G401 (cell line): ENCODE measurements around the gene ABCC1. TPM values are rescaled to one million over a fixed set of nuclear protein-coding genes. Genes with fewer than 3 reads are reported as not detected.
A peak's percentile ranks its signal among the peaks of the same experiment; 100 is the strongest.
"Not testable (repeated sequence)": the region's sequence is repeated elsewhere in the genome, so short reads cannot be mapped to it uniquely, and the experiment has no call there.

ENCODE experiments used
- DNase-seq: peaks from one replicate; pipeline ENCODE4 v3.0.0-alpha.2; 2015; ENCODE audit warnings: low spot score
- in situ Hi-C: cut with HindIII; loops from 2 replicates; pipeline ENCODE4 v1.10.0; 2016; ENCODE audit warnings: low sequenced_read_pairs, mixed read lengths
- total RNA-seq: library from RNA; depleted of rRNA; stranded (reverse); fragments of >200 nt; shearing (Covaris generic); gene quantifications from 2 replicates; pipeline ENCODE4 v1.2.3, GENCODE V29; 2014

Gene ABCC1
- total RNA-seq, 1 experiment from 2014 or later = 26.4 TPM

DNA sequence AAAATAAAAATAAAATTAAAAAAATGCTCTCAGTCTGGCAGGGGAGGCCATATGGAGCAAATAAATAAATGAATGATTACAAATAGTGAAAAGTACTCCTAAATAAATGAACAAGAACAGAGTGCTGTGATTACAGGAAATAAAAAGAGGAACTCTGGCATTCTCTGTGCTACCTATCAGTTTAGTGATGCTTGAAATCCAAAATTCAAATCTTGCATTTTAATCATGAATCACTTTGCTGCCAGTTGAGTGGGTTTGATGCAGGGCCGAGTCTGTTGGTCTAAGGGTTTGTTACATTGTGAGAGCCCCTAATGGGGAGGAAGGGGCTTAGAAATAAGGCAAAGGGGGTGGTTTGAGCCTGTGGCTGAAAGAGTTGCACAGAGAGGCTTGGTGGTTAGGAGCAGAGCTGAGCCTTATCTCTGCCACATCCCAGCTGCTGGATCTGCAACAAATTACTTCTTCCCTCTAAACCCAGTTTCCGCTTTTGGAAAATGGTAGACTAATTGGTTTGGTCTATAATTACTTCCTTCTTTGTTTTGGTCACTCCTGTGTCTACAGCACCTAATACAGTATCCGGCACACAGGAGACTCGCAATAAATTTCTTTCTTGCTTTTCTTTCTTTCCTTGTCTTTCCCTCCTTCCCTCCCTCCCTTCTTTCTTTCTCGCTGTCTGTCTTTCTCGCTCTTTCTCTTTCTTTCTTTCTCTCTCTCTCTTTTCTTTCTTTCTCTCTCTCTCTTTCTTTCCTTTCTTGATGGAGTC is 6.3 kb upstream of the ABCC1 start:
- DNase-seq = no peak
- in situ Hi-C loops = no loop called here

DNA sequence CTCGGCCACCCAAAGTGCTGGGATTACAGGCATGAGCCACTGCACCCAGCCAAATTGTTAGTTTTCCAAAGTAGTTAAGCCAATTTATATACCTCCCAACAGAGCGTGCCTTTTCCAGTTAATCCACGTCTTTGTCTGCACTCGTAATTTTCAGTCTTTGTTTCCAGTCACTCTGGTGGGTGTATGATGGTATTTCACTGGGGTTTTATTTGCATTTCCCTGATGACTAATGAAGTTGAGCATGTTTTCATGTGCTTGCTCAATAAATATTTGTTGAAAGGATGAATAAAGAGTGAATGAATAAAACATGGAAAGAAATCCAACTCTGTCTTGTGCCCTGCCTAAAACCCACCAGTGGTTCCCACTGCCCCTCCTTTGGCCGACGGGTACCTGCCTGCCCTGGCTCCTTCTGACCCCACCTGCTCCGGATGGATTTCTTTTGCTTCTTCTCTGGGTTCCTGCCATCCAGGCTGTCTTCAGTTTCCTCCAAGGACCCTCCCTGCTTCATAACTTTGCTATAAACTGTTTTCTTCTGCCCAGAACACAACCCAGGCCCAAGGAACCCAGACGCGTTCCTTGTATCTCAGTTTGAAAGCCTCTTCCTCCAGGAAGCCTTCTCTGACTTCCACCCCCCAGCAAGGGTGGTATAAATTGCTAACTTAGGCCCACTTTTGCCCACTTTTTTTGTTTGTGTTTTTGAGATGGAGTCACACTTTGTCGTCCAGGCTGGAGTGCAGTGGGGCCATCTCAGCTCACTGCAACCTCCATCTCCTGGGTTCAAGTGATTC is 3.0 kb upstream of the ABCC1 start:
- in situ Hi-C loops = no loop called here

GRCh38 chr16:15947983-15948509 is 1.4 kb upstream of the ABCC1 start:
- in situ Hi-C loops = no loop called here
- no peak for DNase-seq

More for the DNA sequence above, 3.0 kb upstream of the ABCC1 start:
- DNase-seq = no peak

DNA sequence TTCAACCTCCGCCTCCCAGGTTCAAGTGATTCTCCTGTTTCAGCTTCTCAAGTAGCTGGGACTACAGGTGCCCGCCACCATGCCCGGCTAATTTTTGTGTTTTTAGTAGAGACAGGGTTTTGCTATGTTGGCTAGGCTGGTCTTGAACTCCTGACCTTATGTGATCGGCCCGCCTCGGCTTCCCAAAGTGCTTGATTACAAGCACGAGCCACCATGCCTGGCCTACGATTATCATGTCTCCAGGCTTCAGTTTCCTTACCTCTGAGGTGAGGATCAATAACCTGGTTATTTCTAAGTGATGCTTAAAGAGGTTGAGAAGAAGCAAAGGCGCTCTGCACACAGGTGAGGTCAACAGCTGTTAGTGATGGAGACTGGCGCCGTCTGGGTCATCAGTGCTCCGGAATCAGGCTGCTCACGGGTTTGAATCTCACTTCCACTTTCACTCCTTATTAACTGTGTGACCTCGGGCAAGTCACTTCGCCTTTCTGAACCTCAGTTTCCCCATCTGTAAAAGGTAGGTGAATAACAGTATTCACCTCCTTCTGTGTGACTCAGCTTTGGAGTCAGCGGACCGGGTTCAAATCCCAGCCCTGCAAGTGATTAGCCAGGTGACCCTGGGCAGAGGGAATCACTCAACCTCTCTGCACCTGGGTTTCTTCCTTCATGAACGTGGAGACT is 745 bp upstream of the ABCC1 start:
- in situ Hi-C loops = no loop called here
- no peak for DNase-seq

- peak; percentile 55 for DNase-seq
- in situ Hi-C loops = no loop called here
Observed at GRCh38 chr16:15950161-15950854, 892 bp downstream of the ABCC1 start.

GRCh38 chr16:15950869-15951268 is 1.5 kb downstream of the ABCC1 start:
- in situ Hi-C loops = no loop called here
- DNase-seq = no peak

- DNase-seq = no peak
- in situ Hi-C loops = no loop called here
Observed at GRCh38 chr16:15951852-15952251, 2.4 kb downstream of the ABCC1 start.

DNA sequence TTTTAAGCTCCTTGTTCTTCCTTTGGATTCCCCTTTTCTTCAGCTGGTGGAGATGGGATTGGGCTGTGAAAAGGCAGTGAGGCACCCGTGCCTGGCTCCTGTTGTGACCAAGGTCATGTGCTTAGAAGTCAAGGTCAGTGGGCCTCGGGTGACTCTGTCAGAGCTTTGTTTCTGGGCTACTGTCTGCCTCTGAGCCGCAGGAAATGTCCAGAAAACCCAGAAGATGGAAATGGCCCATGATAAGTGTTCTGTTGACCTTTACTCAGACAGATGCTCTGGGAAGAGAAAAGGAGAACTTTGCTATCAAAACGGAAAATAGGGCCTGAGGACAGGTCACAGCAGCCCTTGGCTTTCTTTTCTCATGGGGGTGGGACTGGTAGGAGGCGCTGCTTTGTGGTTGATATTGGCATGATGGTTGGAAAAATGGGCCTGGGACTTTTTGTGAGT is 2.9 kb downstream of the ABCC1 start:
- DNase-seq = no peak
- in situ Hi-C loops = no loop called here

DNA sequence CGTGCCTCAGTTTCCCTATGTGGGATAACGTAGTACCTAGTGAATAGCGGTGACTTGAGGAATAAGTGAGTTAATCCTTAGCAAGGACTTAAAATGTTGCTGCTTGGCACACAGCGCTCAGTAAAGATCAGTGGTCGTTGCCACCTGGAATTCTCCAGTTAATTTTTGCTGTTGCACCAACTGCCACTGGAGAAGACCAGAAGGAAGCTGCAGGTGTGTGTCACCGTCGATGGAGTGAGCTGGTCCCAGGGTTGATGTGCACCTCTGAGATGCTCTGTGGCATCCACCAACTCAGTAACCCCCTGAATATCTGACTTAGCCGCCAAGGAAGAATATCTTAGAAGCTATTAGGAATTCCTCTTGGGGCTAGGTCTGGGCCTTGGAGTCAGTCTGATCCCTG is 4.1 kb downstream of the ABCC1 start:
- in situ Hi-C loops = no loop called here
- DNase-seq = no peak

GRCh38 chr16:15953929-15954813 is 4.8 kb downstream of the ABCC1 start:
- in situ Hi-C loops = no loop called here
- no peak for DNase-seq

GRCh38 chr16:15954814-15955151 is 5.4 kb downstream of the ABCC1 start:
- in situ Hi-C loops = no loop called here
- DNase-seq = no peak

- DNase-seq = no peak
- in situ Hi-C loops = no loop called here
Observed at GRCh38 chr16:15955425-15955824, 6.0 kb downstream of the ABCC1 start.

DNA sequence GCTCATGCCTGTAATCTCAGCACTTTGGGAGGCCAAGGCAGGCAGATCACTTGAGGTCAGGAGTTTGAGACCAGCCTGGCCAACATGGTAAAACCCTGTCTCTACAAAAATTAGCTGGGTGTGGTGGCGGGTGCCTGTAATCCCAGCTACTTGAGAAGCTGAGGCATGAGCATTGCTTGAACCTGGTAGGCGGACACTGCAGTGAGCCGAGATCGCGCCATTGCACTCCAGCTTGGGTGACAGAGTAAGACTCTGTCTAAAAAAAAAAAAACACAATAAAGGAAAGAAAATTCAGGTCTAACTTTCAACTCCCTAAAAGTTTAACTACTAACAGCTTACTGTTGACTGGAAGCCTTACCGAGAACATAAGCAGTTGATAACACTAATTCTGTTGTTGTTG is 6.7 kb downstream of the ABCC1 start:
- in situ Hi-C loops, DNase-seq: not testable (repeated sequence)

GRCh38 chr16:15958703-15959348 is 9.4 kb downstream of the ABCC1 start:
- no peak for DNase-seq
- in situ Hi-C loops = no loop called here

DNA sequence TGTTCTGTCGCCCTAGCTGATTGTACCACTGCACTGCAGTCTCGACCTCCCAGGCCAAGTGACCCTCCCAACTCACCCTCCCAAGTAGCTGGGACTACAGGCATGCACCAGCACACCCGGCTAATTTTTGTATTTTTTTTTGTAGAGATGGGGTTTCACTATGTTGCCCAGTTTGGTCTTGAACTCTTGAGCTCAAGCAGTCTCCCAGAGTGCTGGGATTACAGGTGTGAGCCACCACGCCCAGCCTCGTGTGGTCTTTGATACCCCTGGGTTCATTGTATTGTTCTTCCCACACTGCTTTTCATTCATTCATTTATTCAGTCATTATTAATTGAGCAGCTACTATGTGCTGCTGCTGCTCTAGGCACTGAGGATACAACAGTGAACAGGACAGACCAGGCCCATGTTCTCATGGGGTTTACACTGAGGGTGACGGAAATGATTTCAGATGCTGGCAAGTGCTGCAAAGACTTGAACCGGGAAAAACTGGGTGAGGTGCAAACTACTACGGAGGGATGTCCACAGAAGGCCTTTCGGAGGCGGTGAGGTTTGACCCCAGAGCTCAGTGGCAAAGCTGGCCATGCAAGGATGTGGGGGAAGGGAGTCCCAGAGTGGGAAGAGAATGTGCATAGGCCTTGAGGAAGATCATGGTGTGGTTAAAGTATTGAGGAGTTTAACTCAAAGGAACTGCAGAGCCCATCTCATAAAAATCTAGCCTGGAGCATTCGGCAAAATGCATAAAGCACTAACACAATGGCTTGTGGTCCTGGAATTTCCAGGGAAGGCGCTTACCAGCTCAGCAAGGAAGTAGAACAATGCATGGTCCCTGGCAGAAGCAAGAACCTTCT is 10.9 kb downstream of the ABCC1 start:
- DNase-seq = no peak
- in situ Hi-C loops = no loop called here

- no peak for DNase-seq
- in situ Hi-C loops = no loop called here
Observed at GRCh38 chr16:15961060-15961511, 11.7 kb downstream of the ABCC1 start.

- no peak for DNase-seq
- in situ Hi-C loops = no loop called here
Observed at GRCh38 chr16:15961571-15962090, 12.2 kb downstream of the ABCC1 start.
